NCI-H1694 (cell line): Measurements from ENCODE around the gene KLF13.

Experiments
- DNase-seq: peaks from one replicate; lab custom pipeline; 2025; lab: John Stamatoyannopoulos, UW

The KLF13 gene

DNA sequence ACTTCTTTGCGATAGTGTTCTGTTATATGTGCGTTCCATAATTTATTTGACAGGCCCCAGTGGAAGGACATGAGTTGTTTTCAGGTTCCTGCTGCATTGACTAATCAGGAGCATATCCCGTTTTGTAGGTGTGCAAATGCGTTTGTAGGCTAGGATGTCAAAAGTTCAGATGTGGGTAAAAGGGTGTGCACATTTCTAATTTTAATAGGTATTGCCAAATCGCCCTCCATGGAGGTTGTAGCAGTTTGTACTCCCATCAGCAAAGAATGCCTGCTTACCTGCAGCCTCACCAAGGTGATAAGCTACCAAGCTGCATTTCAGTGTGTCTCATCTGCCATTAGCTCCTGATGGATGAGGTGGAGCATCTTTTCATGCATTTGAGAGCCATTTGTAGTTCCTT lies 36.3 kb downstream of the KLF13 start:
- no peak for DNase-seq

DNA sequence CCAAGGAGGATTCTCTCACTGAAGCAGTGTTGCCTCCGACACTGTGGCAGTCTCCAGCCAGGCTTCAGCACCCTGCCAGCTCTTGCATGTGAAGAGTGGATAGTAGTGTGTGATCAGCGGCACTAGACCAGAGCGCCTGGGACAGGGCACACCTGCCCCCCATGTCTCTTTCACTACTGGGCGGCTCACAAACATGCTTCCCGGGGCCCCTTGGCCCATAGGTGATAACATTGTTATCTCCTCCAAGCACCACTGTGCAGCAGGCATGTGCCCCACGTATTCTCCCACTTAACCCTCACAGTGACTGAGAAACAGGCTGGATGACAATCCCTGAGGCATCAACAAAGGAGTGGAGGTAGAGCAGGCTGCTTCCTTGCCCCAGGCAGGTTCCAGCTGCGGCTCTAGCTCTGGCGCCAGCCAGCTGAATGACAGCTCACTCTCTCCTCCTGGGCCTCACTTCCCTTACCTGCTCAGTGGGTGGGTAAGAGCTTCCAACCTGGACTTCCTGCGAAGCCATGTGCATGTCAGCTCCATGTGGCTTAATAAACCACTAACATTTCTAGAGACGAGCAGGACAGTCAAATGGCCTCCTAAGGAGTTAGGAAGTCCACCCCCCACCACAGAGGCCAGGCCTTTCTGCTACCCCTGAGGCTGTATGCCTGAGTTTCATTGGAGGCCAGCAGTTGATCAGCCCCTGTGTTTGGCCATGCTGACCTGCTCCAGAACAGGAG lies 37.8 kb downstream of the KLF13 start:
- no peak for DNase-seq

DNA sequence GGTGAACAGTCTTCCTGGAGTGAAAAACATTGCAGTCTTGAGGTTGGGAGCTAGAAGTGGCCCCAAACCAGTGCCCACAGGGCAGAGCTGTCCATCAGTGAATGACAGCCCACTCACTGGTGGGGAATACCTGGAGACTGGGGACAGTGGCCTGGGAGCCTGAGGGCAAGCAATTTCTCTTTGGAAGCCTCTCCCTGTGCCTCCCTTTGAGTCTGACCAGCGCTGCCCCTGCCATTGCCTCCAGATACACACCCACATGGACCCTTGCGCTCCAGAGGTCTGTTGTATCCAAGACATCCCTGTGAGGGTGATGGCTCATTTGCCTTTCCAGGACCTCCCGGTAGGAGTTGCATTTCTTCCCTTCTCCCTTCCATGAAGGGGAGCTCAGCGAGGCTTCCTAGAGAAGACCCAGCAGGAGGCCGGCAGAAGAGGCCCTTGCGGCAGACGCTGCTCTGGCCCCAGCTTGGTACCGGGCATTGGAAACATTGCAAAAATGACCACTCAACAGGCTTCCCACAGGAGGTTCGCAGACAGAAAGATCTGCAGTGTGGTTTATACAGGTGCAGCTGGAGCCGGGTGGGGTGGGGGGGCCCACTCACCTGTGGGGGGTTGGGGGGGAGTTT lies 38.5 kb downstream of the KLF13 start:
- no peak for DNase-seq

DNA sequence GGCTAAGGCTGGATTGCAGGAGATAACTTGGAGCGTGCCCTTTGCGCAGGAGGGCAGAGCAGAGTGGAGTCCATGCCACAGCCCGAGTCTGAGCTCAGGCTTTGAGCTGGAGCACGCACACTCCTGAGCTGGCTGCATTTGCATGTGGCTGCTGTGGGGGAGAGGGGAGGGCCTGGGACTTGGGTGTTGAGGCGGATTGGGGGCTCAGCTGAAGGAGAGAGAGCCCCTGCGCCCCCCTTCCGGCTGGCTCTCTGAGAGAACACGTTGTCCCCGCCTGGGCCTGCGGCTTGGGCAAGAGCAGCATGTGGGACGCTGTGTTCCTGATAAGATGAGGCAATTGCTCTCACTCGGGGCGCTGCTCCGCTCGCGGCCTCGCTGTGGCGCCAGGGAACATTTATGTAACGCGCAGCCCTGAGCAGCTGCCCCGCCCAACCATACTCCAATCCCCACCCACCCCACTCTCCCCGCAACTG lies 39.1 kb downstream of the KLF13 start:
- peak; percentile 9 for DNase-seq

DNA sequence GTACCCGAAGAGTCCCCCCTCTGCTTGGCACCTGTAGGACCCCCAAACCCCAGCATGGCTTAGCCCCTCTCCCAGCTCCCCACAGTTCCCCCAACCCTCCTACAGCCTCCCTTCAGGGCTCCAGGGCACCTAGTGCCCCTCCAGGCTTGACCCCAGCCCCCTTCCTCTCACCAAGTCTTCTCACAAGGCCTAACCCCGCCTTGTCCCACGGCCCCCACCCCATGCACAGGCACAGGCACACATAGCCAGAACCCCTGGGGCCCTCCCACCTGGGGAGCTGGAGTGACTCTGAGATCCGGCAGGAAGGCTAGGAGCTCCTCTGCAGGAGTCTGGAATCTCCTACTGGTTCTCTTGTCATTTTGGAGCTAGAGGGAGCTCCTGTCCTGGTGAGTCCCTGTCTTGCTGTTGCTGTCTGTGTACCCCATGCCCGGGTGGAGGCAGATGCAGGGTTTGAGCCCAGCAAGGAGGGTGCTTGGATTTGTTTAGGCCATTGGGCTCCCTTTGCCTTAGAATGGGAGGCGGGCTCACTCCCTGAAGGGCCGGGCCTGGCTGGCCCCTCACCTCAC lies 39.6 kb downstream of the KLF13 start:
- DNase-seq: peak; percentile 9

DNA sequence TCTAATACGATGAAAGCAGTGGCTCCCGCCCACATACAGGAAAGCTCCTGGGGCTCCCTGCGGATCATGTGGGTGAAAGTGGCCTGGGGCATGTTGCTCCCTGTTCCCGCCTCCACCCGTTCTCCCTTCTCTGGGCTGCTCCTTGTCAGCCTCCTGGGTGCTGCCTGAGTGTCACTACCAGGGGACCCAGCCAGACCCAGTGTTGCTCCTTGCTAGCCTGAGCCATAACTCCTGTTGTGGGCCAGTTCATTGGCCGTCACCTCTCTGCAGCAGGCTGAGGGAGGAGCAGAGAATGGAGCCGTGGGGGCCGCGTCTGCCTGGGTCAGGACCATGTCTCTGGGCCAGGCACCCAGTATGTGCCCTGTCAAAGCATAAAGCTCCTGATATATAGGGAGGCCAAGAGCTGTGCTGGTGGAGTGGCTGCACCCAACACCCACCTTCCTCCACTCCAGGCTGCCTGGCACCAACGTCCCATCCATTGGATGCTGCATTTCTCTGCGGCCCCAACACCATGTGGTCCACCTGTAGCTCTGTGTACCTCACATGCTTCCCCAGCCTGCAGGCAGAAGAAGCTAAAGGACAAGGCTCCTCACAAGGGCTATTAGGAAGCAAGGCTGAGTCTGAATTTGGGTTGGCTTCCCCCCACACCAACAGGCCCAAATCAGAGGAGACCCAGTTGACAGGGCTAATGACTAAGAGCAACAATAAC lies 40.5 kb downstream of the KLF13 start:
- DNase-seq: no peak

DNA sequence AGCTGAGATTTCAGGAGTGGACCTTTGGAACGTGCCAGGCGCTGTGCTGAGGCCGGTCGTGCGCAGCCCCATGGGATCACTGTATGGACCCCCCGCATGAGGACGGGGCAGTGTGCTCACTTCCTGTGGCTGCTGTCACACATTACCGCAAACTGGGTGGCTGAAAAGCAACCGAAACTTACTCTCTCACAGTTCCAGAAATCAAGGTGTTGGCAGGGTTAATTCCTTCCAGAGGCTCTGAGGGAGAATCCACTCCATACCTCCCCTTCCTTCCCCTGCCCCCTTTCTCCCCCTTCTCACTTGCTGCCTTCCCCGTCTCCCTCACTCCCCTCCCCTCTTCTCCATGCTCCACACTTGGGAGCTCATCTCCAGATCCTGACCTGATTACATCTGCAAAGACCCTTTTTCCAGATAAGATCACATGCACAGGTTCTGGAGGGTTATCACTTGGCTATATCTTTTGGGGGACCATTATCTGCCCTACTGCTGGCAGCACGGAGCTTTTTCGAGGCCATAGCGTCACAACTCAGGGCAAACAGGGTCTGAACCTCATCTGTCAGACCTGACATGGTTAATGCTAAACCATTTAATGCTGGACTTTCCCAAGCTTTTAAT lies 41.2 kb downstream of the KLF13 start:
- no peak for DNase-seq

DNA sequence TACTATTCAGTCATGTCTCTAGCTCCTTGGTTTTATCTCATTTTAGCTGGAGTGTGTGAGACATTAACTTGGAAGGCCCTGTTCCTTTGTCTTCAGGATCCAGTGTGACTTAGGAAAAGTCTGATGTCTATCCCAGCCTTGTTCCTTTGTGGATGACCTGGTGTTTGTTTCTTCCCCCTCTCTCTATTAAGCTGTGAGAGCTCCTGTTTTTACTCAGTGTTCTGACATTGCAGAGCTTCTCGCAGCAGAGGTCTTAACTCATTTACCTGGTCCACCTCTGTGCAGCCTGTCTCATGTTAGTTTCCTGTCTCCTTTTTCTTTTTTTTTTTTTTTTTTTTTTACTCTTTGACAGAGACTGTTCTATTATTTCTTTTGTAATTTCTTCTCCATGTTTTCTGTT lies 43.1 kb downstream of the KLF13 start:
- DNase-seq: no peak

DNA sequence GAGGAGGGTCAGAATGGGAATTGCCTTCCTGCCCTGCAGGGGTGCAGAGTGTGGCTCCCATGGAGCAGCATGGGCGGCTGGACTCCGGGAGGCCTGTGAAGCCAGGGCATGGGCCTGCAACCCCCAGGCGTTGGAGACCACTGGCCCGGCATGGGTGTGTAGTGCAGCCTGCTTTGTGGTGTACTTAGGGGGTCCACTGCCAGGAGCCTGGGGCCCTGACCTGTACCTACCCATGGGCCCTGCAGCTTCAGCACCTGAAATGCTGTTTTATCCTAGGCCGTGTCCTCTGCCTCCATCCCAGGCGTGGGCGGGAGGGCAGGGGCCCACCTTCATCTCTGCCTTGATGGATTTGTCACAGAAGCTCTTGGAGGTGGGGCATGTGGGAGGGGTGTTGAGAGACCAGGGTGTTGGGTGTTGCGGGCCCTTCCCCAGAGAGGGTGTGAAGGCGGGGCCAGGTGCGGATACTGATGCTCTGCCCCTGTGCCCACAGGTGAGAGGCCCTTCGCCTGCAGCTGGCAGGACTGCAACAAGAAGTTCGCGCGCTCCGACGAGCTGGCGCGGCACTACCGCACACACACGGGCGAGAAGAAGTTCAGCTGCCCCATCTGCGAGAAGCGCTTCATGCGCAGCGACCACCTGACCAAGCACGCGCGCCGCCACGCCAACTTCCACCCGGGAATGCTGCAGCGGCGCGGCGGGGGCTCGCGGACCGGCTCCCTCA lies 45.0 kb downstream of the KLF13 start:
- DNase-seq: no peak

DNA sequence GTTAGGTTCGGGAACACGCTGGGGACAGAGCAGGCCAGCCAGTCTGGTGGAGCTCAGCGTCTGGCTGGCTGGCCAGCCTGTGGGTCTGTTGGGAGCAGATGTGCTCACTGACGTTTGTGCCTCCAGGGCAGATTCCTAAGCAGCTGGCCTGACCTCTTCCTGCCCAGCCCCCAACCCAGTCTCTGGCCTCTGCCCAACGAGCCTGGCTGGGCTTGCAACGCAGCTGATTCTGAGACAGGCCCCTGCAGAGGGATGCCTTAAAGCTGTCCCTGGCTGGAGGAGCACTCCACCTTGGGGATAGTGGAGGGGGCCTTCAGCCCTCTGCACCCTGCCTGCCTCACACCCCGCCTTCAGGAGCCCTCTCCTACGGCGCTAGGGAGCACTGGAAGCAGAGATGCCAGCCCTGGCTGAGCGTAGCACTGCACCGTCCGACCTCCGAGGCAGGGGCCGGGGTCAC lies 46.0 kb downstream of the KLF13 start:
- no peak for DNase-seq

DNA sequence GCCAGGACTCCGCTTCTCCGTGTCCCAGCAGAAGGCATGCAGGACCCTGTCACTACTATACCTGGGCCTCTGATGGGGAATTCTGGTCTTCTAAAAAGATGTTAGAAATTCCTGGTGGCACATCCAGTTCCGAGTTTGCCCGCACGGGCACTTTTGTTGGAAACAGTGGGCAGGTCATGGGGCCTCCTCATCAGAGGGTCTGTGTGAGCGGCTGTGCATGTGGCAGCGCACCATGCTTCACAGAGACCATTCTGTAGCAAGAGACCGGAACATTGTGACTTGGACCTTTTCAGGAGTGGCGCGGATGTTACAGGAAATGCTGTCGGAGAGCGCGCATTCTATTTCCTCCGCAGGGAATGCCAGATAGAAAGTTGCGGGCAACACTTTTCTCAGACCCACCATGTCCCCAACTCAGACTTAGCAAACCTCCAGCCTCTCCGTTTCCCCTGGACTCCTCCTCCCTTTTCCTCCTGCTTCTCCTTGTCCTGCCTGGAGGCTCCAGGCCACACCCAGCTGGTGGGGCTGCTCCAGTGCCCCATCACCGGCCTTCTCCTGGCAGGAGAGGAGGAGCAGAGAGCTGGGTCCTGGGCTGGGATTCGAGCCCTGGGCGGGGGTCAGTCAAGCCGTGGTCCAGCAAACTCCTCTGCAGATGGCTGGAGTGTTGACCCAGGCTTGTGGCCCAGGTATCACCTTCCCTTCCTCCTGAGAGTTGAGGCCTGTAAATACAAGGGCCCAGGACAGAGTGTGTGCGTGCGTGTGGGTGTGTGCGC lies 46.6 kb downstream of the KLF13 start:
- no peak for DNase-seq

DNA sequence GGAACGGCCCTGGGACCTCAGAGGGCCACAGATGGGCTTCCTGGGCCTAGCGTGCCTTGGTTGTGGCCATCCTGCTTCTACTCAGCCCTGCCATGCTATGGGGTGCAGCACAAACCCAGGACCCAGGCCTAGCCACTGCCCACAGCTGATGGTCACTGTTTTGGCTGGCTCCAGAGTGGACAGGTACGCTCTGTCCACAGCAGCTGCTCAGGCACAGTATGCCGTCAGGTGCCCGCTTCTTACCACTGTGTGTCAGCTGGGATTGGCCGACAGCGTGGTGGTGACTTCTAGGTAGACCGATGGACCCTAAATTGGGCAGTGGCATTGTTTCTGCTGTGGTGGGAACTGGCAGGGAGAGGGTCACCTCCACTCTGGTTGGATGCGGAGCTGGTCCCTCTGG lies 47.3 kb downstream of the KLF13 start:
- DNase-seq: no peak

DNA sequence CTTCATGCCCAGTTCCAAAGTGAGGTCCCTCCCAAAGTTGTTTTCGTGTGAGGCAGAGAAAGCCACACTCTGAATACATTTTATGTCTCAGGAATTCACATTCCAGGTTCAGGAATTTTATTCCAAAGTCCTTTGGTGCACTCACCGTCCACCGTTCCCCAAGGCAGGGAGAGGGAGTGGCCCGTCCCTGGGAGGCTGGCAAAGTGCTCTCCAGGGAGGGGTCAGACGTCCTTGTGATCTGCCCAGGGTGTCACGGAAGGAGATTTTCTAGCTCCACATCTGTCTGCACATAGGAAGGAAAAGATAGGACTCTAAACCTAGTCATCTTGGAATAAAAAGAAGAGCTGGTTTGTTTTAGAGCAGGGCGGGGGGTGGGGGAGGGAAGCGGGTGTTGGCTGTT lies 47.9 kb downstream of the KLF13 start:
- no peak for DNase-seq

DNA sequence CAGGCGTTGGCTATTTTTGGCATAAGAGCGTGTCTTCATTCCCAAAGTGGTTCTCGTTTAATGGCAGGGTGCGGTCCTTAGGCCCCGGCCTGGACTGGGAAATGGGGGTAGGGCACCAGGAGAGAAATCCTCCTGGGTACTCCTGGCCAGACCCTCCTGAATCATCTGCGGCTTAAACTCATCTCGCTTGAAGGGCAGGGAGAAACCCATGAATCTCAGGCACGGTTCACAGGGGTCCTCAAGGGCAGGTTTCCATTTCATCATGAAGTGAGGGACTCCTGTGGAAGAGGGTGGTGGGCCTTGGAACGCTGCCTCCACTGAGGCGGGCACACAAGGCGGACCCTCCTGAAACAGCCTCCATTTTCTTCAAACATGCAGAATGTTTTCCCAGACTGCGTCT lies 48.4 kb downstream of the KLF13 start:
- DNase-seq: no peak

DNA sequence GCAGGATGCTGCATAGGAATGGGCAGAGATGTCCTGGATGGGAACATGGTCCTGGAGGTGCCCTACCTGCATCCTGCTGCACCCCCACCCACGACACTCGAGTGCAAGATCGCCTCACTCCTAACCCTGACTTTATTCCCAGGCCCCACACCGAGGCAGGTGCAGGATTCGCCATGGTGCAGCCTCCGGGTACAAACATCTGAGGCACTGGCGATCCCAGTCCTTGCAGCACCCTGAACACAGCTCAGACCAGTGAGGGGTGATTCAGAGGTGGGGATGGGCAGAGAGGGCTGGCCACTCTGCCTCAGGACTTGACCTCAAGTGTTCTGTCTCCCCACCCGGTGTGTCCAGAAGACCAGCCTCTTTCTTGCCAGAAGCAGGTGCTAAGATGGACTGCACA lies 49.1 kb downstream of the KLF13 start:
- no peak for DNase-seq

DNA sequence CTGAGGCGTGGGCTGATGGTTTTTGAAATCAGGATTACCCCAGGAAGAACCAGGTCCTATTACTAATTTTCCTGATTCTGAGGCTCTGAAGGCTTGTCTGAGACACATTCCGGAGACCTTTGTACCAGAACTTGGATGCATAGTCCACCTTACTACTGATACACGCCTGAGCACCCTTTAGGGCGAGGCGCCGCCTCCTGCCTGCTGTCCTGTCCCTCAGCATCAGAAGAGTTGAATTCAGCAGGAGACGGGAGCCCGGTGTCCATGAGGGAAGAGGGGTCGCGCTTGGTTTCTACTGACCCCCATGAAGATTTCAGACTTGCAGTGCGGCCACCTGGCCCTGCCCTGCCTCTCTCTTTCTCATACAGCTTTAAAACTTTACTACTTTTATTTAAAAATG lies 49.9 kb downstream of the KLF13 start:
- DNase-seq: no peak

DNA sequence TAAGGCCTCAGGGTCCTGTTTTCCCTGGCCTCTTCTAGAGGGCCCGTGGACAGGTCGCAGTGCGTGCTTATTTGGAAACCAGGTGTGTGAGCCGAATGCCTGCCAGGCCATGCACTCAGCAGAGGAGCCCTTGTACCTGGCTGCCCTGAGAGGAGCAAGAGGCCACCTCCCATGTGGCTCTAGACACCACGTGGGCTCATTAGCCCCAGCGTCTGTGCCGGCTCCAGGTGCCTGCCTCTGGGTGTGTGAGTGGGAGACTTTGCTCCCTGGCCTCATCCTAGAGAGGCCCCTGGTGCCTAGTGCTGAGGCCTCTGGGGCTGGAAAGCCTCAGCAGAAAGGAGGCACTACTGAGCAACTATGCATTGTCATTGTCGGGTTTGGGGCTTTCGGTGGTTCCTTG lies 50.4 kb downstream of the KLF13 start:
- no peak for DNase-seq

DNA sequence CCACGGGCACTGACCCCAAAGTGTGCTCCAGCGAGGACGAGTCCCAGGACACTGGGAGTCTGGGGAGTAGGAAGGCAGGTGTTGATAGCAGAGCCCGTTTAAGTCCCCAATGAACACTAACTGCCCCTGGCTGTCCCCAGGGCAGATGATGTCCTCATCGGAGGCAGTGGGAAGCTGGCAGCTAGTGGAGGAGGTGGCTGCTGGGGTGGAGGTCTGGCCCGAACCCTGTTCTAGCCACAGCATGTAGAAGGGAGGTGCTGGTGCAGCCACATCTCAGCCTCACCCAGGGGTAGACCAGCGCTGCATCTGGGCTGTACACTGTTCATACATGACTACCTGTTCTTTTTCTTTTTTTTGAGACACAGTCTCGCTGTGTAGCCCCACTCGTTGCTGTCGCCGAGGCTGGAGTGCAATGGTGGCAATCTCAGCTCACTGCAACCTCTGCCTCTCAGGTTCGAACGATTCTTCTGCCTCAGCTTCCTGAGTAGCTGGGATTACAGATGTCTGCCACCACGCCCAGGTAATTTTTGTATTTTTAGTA lies 51.8 kb downstream of the KLF13 start:
- DNase-seq: no peak

DNA sequence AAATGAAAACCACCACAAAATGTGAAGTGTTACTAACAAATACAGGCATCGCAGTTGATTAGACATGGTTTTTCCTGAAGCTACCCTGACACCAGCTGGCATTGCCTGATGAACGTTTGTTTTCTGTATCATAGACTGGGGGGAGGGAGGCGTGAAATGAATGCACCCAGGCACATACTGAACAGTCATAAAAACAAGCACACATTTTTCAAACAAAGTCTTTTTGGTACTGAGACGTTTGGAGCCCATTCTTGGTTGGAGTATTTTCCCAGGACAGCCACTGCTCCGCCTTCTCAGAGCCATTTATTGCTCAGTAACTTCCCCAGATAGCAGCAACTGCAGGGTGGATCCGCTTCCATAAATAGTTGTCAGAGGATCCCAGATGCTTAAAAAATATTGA lies 52.4 kb downstream of the KLF13 start:
- DNase-seq: peak; percentile 5

DNA sequence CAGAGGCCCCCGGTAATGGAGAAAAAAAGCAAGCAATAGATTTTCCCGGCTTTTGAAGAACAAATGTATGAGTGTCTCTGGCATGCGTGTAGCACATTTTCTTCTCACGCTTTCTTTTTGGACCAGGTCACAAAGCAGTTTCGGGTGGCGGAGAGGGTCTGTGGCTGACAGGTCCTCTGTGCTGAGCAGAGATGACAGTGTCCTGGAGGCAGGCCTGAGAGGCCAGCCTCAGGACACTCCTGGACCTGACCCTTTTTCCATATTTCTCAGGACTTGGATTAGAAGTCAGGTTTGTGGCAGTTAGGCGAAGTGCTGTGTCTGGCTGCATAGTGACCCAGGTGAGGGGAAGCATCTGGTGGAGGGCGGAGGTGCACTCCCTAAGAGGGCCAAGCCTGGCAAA lies 52.9 kb downstream of the KLF13 start:
- DNase-seq: no peak
